H1 (cell line): ENCODE measurements around the gene CDK16. TPM values are rescaled to one million over a fixed set of nuclear protein-coding genes. Genes with fewer than 3 reads are reported as not detected.

Experiments used
- CHD1 ChIP-seq: IDR thresholded peaks from 2 replicates; pipeline ENCODE4 v1.6.1; 2012; ENCODE audit warnings: low read depth, low read length, improper control_type of control experiment
- CREB1 ChIP-seq: IDR thresholded peaks from 2 replicates; pipeline ENCODE4 v1.6.1; 2012; ENCODE audit warnings: inconsistent platforms
- EP300 ChIP-seq, 2 experiments: IDR thresholded peaks; 1 replicate in 1 of 2; 2 replicates in 1 of 2; pipeline ENCODE4 v1.6.1; 2011 to 2012; ENCODE audit warnings: low read depth in 2 of 2, low read length in 2 of 2, mild to moderate bottlenecking in 2 of 2, borderline replicate concordance in 1 of 2, inconsistent platforms in 1 of 2, moderate library complexity in 1 of 2
- RBBP5 ChIP-seq: IDR thresholded peaks from 2 replicates; pipeline ENCODE4 v1.7.1; 2012; ENCODE audit warnings: low read depth, mild to moderate bottlenecking, inconsistent platforms, low read length, moderate library complexity, borderline replicate concordance
- TBP ChIP-seq: IDR thresholded peaks from 2 replicates; pipeline ENCODE4 v1.6.1; 2011; ENCODE audit warnings: low read depth, low read length, improper control_type of control experiment
- polyA plus RNA-seq, 7 experiments: library from polyadenylated mRNA; depleted of rRNA in 3 of 7; stranded (reverse) in 5 of 7; unstranded in 2 of 7; fragments of >200 nt in 5 of 7; fragments of 200-250 nt in 2 of 7; gene quantifications; 1 replicate in 5 of 7; 2 replicates in 1 of 7; 4 replicates in 1 of 7; pipeline versions ENCODE4 v1.2.1 to v1.2.3, GENCODE V29; 2011 to 2013; ENCODE audit warnings: missing spikeins in 2 of 7, mixed read lengths in 2 of 7
- total RNA-seq: library from RNA; stranded (reverse); fragmentation: NEBNext Ultra II Directional; extraction: Animal tissue kit (Norgen Biotek cat#: 25700); gene quantifications from 2 replicates; pipeline ENCODE4 v1.2.1, GENCODE V29; 2021
- TF ChIP-seq, protein P1 (sequence below): IDR thresholded peaks from 2 replicates; pipeline ENCODE4 v1.6.1; 2012; ENCODE audit warnings: inconsistent platforms

Gene CDK16
- total and polyA plus RNA-seq, 2 of the 8 experiments (the other 6 are each of a cell fraction or from before 2014, with no cell fraction given) = 124 to 204 TPM

- peak; percentile 85 for TF ChIP-seq CHD1
- peak; percentile 91 for TF ChIP-seq CREB1
- peak in 1 of 2 experiments; percentile 83; a peak in 1 of 3 replicates for TF ChIP-seq EP300 (IDR thresholded peaks at IDR 0.05; ENCODE audit: borderline replicate concordance in 1 of 2, low read depth in 2 of 2, low read length in 2 of 2)
- TF ChIP-seq RBBP5 = 0 out of 2 replicates have a peak, but pooled peaks have one; percentile 52
- TF ChIP-seq TBP = peak; percentile 32
- TF ChIP-seq, protein P1, sequence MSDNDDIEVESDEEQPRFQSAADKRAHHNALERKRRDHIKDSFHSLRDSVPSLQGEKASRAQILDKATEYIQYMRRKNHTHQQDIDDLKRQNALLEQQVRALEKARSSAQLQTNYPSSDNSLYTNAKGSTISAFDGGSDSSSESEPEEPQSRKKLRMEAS = 0 out of 2 replicates have a peak, but pooled peaks have one; percentile 32
These were observed 15.0 kb downstream of the CDK16 start (continued) for GRCh38 chrX:47233333-47234113.
